Stomach (tissue), 9 donors: ENCODE data around the gene LIN37. TPM values are rescaled to one million over a fixed set of nuclear protein-coding genes. Genes with fewer than 3 reads are reported as not detected.

ENCODE experiments used
- DNase-seq, 2 donors: peaks; one replicate each; pipeline versions ENCODE4 v3.0.0 to v3.0.0-alpha.2; 2013 to 2019
- H3K27ac ChIP-seq, 5 donors: fragments of 200-600 bp in 4 of 5; sonication (generic) in 4 of 5; one replicate each; pipeline ENCODE4 v1.5.1; 2013 to 2019; ENCODE audit warnings: mild to moderate bottlenecking in 1 of 5, moderate library complexity in 1 of 5
- H3K27me3 ChIP-seq, 3 donors: fragments of 200-600 bp; sonication (generic); one replicate each; pipeline ENCODE4 v1.5.1; 2017 to 2019; ENCODE audit warnings: mixed run types in 1 of 3
- H3K36me3 ChIP-seq, 4 donors: fragments of 200-600 bp; sonication (generic); 1 replicate in 3 of 4; 2 replicates in 1 of 4; pipeline ENCODE4 v1.5.1; 2016 to 2019
- H3K4me1 ChIP-seq, 4 donors: fragments of 200-600 bp; sonication (generic); one replicate each; pipeline ENCODE4 v1.5.1; 2016 to 2019
- H3K4me3 ChIP-seq, 4 donors: fragments of 200-600 bp; sonication (generic) in 3 of 4; one replicate each; pipeline ENCODE4 v1.5.1; 2016 to 2019; ENCODE audit warnings: mild to moderate bottlenecking in 1 of 4
- H3K9me3 ChIP-seq, 4 donors: fragments of 200-600 bp; sonication (generic); one replicate each; pipeline ENCODE4 v1.5.1; 2016 to 2019
- CTCF ChIP-seq, 7 experiments: fragments of 450-650 bp in 4 of 7; fragments of 200-600 bp in 3 of 7; sonication (generic) in 3 of 7; IDR thresholded peaks; one replicate each; pipeline ENCODE4 v1.5.1; 2016 to 2019; ENCODE audit warnings: antibody characterized with exemption in 7 of 7, control low read depth in 2 of 7, mild to moderate bottlenecking in 1 of 7
- EP300 ChIP-seq: sonication (generic); formaldehyde crosslinking; IDR thresholded peaks from one replicate; pipeline ENCODE4 v1.6.1; 2017; ENCODE audit warnings: antibody characterized with exemption
- POLR2A ChIP-seq, 4 donors: fragments of 450-650 bp; IDR thresholded peaks; one replicate each; pipeline ENCODE4 v1.6.1; 2016; ENCODE audit warnings: antibody characterized with exemption in 4 of 4, control low read depth in 2 of 4, mild to moderate bottlenecking in 1 of 4, moderate library complexity in 1 of 4
- POLR2AphosphoS5 ChIP-seq, 3 donors: sonication (generic); formaldehyde crosslinking; IDR thresholded peaks; one replicate each; pipeline ENCODE4 v1.6.1; 2016; ENCODE audit warnings: antibody characterized with exemption in 3 of 3
- WGBS, 5 donors: extraction: QIAGEN DNeasy Blood & Tissue Kit in 3 of 5; methylation state at CpG; one replicate each; pipeline versions ENCODE4 v1.1.5 to v1.1.7; 2013 to 2018; 5-methylcytosine and 5-hydroxymethylcytosine counted together
- intact Hi-C: fragments of 100-400 bp; cut with DNase I; formaldehyde crosslinking; loops from one replicate; pipeline ENCODE4 v1.15.1; 2023; ENCODE audit warnings: low total_unique reads
- polyA plus RNA-seq, 3 donors: library from polyadenylated mRNA; stranded (reverse); fragments of 200-250 nt; gene quantifications; one replicate each; pipeline ENCODE4 v1.2.3, GENCODE V29; 2013
- total RNA-seq, 5 donors: library from RNA; depleted of rRNA; stranded (reverse); fragments of >200 nt; gene quantifications; one replicate each; pipeline versions ENCODE4 v1.1.0 to v1.2.3, GENCODE V29; 2014 to 2016
- donor health status: healthy with polysubstance abuse.
- donor health status: Bipolar disorder and iron deficiency.
- donor health status: healthy.

LIN37 gene
- total and polyA plus RNA-seq, 8 donors: 2.3 to 44.9 (median 20.9) TPM

- intact Hi-C loops: no loop called here
- H3K4me3 ChIP-seq: no peak overlapping the region
- 87 to 98% (median 96%) methylated on average over 8 to 15 of the region's 15 CpGs for WGBS, 5 donors
- no peaks in the 10 kb centered on the region for H3K4me1 ChIP-seq
- no peak for DNase-seq
- no peaks in the 10 kb centered on the region for H3K9me3 ChIP-seq
- no peak overlapping the region for H3K27ac ChIP-seq
- H3K27me3 ChIP-seq: peaks cover 0 to 2% (median 0%) of the 10 kb centered on the region in 3 donors
- peaks cover 5 to 50% (median 35%) of the 10 kb centered on the region in 4 donors for H3K36me3 ChIP-seq
- no peak for TF ChIP-seq EP300
- no peak for TF ChIP-seq CTCF (IDR thresholded peaks at IDR 0.05)
- no peak for TF ChIP-seq POLR2A (IDR thresholded peaks at IDR 0.05)
- TF ChIP-seq POLR2AphosphoS5 (IDR thresholded peaks at IDR 0.05): no peak
Measured at GRCh38 chr19:35787227-35787799, 38.9 kb downstream of the LIN37 start.

GRCh38 chr19:35788205-35788960, 40.0 kb downstream of the LIN37 start:
- DNase-seq: no peak
- H3K9me3 ChIP-seq: no peaks in the 10 kb centered on the region
- intact Hi-C loops: no loop called here
- peaks cover 0 to 5% (median 0%) of the 10 kb centered on the region in 3 donors for H3K27me3 ChIP-seq
- H3K4me1 ChIP-seq: no peaks in the 10 kb centered on the region
- H3K36me3 ChIP-seq: peaks cover 0 to 39% (median 28%) of the 10 kb centered on the region in 4 donors
- TF ChIP-seq CTCF (IDR thresholded peaks at IDR 0.05) (no peak), EP300 (no peak), POLR2A (IDR thresholded peaks at IDR 0.05) (no peak), POLR2AphosphoS5 (IDR thresholded peaks at IDR 0.05) (no peak)
- no peak overlapping the region for H3K4me3 ChIP-seq
- 80 to 86% (median 84%) methylated on average over 11 to 12 of the region's 12 CpGs for WGBS, 5 donors
- no peak overlapping the region for H3K27ac ChIP-seq

GRCh38 chr19:35789195-35789977, 41.0 kb downstream of the LIN37 start:
- TF ChIP-seq POLR2AphosphoS5 (IDR thresholded peaks at IDR 0.05): no peak
- TF ChIP-seq POLR2A (IDR thresholded peaks at IDR 0.05): no peak
- TF ChIP-seq EP300: no peak
- no peak for TF ChIP-seq CTCF (IDR thresholded peaks at IDR 0.05)
- Histone ChIP-seq H3K27me3 (peaks cover 0 to 5% (median 0%) of the 10 kb centered on the region in 3 donors), H3K36me3 (peaks cover 0 to 33% (median 24%) of the 10 kb centered on the region in 4 donors), H3K9me3 (no peaks in the 10 kb centered on the region), H3K27ac (no peak overlapping the region), H3K4me1 (no peaks in the 10 kb centered on the region), H3K4me3 (no peak overlapping the region)
- intact Hi-C loops: no loop called here
- 81 to 89% (median 84%) methylated on average over 8 to 11 of the region's 11 CpGs for WGBS, 5 donors
- DNase-seq: no peak
